OCI-M2 (cell line): ENCODE measurements around the gene PURA.

Experiments used
- DNase-seq: peaks from one replicate; lab custom pipeline; 2025; ENCODE audit not compliant: unreplicated experiment; lab: John Stamatoyannopoulos, UW

The PURA gene

DNA sequence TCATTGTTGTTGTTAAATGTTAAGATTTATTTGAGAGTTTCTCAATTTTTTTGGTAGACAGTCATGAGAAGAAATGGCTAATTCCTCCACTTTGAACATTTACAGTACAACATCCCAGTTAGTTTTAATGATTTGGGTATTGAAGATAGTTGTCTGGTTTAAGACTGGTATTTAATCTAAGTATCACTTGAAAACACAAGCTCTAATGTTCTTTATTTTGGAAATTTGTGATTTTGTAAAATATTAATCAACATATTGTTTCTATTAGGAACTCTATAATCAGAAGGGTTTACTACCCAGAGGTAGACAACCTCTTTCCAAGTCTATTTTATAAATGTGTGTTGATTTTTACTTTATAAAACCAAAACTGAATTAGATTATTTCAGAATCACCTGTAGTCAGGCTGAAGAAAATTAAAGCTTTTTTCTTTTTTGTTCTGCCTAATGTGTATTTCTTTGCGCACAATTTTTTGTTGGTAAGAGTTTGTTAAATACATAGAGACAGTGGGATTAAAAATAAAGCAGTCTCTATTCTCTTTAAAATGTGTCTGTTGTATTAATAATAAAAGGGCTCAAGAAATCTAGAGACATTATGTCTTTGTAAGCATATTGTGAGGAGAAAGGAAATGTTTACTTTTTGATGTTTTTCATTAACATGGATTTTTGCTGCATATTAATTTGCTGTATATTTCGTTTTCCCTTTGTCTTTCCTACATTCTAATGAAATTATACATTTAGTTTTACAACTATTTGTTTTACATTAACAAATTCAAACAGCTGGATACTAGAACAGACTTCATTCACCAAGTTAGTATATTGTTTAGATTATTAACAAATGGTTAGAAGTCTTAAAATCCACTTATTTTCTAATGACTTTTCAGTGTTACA, 3.9 kb upstream of the PURA start:
- no peak for DNase-seq

DNA sequence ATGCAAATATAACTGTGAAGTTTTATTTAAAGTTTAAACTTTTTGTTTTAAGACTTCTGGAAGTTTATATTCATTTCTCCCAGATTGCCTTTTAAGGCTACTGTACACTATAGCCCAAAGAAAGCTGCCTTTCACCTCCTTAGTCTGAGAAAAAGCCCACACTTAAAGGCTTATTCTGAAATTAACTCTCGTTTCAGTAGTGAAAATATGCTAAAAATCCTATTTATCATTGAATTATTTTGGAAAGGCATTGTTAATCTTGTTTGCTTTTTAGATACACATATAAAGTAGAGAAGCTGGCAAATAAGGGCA, 3.3 kb upstream of the PURA start:
- DNase-seq, result no peak

DNA sequence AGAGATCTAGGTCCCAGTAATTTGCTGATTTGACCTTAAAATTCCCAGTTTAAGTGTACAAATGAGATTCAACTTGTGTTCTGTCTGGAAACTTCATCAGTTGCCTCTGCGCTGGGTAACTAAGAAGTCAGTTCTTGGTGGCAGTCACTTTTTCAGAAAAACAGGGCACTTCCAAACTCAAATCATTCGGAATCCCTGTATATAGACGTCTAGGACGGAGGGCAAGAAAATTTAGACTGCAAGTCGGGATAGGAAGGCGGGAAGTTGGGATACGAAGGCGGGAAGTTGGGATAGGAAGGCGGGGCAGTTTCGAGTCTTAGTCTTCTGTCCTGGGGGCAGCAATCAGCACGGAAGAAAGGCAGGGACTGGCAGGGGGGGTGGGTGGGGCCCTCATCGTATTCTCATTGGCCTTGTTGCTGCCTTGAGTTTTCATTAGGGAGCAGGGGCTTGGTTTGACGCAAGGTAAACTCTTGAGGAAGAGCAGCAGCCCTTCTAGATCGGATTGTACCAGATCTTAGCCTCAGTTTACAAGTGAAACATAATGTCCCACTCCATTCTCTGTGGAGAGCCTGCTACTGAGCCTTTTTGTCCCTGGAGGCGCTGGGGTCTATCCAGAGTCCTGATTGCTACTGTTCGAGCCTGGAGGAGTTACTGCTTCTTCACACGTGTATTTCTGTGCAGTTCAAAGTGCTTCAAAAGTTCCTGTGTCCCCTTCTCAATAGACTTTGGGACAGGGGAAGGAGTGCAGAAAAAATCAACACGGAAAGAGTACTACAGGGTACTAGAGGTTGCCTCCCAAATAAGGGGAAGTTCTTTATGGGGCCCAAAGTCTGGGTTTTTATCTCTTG, 2.7 kb upstream of the PURA start:
- DNase-seq, result no peak

DNA sequence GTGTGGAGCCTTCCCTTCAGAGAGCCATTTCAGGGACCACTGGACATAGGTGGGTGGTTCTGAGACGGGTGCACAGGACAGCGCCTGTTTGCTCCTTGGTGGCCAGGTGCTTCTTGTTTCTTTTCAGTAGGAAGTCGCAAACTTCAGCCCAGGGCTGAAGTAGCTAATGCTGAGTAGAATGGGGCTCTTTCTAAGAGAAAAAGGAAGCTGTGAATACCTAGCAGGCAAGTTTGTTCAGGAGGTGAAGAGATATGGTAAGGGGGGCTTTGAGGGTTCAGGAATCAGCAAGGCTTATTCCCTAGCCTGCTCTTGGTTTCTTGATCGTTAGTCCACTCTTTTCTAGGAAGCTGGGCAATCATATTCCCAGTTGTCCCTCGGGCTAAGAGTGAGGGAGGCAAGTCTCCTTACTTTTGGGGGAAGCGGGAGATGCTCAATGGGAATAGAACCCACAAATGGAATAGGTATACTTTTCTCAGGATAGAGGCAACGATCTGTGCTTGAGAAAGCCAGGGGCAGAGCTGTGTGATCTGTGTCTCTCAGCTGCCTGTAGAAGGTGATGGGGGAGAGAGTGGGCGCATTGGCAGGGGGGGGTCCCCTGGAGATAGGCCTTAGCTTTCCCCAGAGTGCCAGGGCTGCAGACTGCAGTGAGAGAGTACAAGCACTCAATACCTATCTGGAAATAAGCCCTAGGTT, 1.9 kb upstream of the PURA start:
- DNase-seq, result no peak

DNA sequence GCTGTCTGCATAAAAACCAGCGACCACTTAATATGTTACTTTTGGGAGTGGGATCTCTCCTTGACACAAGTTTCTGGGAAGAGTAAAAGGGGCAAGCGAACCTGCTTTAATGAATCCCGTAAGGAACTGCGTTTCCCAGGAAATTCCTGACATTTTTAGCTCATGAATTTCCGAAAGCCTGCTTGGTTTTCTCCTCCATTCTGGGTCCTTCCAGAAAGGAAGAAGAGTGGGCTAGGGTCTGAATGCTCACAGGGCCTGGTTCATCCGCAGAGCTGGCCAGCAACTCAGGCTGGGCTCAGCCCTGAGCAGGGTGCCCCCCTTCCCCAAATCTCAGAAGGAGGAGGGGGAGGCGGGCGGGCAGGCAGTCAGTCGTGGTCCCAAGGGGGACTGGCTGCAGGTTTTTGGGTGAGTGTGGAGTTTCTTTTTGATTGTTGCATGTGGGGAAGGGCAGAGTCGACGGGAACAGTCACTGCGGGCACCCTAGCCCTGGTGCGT, 1.2 kb upstream of the PURA start:
- no peak for DNase-seq

DNA sequence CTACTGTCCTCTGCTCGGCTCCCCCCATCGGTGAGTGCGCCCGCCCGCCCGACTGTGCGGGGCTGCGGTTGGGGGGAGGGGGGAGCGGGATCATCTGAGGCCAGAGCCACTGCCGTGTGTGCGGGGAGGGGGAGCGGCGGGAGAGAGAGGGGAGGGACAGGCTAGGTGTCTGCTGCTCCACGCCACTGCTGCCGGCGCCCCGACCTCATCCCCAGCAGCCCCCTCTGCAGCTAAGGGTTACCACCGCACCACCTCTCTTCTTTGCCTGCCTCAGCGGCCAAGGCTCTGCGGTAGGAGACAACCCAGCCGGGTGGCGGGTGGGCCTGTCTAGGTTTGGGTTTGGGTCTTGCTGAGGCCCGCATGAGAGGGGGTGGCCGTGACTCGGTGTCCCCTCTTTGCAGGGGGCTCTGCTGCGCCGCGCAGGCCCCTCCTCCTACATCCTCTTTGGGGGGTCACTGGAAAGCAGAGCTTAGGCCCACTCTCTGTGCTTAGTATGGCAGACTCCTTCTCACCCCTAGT, 670 bp upstream of the PURA start:
- no peak for DNase-seq

DNA sequence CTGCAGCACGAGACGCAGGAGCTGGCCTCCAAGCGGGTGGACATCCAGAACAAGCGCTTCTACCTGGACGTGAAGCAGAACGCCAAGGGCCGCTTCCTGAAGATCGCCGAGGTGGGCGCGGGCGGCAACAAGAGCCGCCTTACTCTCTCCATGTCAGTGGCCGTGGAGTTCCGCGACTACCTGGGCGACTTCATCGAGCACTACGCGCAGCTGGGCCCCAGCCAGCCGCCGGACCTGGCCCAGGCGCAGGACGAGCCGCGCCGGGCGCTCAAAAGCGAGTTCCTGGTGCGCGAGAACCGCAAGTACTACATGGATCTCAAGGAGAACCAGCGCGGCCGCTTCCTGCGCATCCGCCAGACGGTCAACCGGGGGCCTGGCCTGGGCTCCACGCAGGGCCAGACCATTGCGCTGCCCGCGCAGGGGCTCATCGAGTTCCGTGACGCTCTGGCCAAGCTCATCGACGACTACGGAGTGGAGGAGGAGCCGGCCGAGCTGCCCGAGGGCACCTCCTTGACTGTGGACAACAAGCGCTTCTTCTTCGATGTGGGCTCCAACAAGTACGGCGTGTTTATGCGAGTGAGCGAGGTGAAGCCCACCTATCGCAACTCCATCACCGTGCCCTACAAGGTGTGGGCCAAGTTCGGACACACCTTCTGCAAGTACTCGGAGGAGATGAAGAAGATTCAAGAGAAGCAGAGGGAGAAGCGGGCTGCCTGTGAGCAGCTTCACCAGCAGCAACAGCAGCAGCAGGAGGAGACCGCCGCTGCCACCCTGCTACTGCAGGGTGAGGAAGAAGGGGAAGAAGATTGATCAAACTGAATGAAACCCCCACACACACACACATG, 654 bp downstream of the PURA start:
- DNase-seq, result no peak

DNA sequence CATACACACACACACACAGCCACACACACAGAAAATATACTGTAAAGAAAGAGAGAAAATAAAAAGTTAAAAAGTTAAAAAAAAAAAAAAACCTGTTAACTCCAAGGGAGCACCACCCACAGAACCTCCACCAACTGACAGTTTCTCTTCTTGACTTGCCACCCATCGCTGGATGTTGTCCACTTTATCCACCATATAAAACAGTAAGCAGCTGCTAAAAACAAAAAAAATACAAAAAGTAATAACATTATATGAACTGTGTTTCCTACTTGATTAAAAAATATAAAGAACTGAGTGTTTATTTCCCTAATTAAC, 1.2 kb downstream of the PURA start:
- DNase-seq, result no peak

DNA sequence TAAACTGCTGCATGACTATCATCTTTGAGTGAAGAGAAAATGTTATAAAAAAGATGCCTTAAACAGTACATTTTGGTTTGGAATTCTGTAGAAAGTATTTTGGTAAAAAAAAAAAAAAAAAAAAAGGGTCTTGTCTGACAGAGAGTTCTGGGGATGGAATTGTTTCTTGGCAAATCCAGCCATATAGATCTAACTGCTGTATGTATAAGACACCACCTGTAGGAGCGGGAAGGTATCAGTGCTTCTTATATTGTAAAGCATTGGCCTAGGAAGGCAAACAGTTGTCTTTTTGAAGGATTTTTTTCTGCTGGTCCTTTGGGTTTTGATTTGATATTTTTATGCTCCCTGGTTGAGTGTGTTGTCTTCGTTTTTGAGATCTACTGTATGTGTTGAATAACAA, 2.8 kb downstream of the PURA start:
- DNase-seq, result no peak

DNA sequence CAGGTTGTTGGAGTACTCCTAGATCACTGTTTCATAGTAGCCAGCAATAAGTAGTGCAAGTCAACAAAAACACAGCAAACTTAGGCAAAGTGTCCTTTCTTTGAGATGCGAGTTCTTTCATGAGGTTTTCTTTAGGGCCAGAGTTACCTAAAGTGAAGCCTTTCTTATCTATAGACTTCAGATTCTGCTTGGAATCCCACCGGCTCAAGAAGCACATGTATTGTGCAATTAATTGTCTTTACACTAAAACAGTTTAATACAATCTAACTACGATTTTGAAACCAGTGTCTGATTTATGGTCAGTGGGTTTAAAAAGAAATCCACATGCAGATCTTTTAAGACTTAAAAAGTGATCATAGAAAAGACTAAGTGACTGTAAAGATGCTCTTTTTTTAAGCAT, 3.6 kb downstream of the PURA start:
- DNase-seq, result no peak

DNA sequence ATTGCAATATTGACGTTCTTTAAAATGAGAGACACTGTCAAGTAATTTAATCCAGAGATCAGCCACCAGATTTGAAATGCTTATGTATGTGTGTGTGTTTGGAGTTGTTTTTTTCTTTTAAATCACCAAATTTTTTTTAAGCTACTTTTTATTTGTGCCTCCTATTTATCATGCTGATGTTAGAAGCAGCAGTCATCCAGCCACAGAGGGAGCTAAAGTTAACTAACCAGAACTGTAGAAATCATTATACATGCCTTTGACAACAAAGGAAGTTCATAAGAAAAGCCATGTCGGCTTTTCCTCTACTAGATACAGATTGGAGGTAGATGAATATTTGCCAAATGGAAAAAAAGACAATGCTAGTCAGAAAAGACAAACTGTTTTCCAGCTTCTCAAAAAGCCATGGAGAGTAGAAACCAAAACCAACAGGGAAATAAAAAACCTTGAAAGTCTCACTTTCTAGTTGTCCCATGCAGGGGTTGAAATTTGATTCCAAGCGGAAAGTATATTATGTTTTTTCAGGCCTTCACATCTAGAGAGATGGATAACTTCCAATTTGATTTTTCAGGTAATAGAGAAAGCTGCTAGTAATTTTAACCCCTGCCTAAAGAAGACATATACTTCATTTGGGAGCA, 4.5 kb downstream of the PURA start:
- no peak for DNase-seq

DNA sequence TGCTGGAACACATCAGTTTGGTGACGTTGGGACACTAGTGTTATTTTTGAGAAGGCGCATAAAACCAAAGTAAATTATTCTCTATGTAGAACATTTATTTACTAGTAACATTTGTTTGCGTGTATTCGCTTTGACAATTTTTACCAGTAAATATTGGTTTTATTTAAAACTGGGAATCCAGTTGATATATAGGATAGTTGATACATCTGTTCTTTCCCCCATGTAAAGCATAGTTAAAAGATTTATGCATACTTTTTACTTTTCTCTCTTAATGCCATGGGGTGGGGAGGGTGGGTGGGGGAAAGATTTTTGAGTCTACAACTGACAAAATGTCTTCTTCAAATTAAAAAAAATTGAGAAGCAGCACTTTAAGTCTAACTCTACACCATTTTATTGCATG, 11.7 kb downstream of the PURA start, which contains the start of gene IGIP:
IGIP (plus strand) TSS at position 301 of the 400 bp plus-strand sequence. CDS start 2,540 bp downstream, outside the sequence.
- no peak for DNase-seq

DNA sequence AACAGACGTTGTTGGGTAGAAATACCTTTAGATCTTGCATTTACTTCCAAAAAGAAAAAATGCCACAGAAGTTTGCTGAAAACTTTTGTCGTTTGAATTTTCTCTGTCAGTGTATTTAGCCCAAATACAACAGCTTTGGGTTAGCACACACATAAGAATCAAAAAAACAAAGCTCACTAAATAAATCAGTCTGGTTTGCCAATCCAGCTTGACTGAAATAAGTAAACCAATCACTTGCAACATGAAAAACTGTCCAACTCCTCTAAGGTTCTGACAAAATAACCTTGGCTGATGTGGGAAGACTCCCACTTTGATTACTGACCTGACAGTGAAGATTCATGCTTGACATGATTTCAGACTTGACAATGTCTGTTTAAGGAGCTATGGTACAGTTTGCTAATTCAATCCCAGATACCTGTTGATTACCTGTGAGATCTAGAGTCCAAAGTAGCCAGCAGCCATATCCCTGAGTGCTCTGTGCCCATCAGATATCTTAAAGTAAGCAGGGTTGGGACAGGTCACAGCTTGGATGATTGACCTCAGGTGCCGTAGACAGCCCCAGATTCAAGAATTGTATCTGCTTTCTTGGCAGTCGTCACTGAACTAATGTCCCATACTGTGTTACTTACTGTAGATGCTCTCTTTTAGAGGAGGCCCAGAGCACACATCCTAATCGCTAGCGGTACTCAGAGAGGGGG, 12.6 kb downstream of the PURA start:
- DNase-seq, result no peak

DNA sequence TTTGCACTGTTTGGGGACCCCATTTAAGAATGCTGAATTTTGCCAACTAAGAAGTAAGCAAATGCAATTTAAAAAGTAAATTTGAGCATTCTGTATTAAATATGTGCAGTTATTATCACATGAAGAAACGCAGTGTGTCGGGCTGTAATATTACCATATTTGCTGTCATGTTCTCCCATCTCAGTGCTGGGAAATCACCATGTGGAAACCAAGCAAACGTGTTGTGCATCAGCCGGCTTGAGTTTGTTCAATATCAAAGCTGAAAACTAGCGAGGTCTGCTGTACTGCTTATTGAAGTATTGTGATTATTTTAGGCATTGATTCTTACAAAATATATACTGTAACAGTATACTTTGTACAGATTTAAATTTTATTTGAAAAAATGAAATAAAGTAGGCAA, 14.5 kb downstream of the PURA start:
- DNase-seq, result no peak

DNA sequence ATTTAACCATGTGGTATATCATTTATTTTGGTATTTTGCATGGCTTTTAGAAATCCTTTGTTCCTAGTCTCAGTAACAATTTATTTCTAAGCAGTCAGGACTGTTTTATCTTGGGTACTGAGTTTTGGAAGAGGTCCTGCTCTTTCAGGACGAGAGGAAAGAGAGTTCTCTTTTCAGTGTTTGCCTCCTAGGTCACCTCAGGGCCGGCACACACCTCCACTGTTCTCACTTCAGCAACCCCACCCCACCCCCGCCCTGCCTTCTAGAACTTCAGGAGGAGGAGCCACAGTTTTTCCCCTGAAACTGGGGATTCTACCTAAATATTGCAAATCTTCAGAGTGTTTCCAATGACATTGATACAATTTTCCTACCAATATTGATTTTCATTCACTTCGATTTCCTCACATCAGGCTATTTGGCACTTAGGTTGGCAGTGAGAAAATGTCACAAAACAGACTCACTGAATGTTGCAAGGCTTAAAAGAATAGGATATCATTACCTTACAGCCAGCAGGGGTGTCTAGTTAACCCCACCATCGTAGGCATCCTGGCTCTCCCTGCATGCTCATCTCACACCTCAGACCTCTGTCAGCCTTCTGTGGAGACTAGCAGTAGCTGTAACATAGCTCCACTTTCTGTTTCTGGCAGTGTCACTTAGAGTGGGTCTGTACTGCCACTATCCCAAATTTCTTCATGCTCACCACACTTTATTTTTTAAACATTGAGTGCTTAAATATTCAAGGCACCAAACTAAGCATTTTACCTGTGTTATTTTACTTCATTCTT, 17.2 kb downstream of the PURA start:
- no peak for DNase-seq

DNA sequence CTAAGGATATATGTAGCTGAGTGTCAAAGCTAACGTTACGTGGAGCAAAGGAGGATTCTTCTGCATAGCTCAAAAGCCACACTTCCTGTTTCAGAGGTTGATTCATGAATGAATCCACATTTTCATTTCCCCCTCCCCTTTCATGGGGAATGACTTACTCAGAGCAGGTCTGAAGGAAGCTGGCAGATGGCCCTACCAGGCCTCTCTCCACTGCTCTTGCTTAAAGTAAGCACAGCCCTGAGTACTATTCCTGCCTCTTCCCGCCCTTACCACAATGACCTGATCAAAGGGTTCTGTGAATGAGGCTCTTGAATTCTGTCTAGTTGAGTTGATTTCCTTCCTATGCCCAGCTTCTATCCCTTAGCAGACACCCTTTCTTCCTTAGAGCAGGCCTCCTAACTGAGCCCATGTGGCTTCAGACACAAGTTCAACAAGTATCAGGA, 18.1 kb downstream of the PURA start:
- no peak for DNase-seq

DNA sequence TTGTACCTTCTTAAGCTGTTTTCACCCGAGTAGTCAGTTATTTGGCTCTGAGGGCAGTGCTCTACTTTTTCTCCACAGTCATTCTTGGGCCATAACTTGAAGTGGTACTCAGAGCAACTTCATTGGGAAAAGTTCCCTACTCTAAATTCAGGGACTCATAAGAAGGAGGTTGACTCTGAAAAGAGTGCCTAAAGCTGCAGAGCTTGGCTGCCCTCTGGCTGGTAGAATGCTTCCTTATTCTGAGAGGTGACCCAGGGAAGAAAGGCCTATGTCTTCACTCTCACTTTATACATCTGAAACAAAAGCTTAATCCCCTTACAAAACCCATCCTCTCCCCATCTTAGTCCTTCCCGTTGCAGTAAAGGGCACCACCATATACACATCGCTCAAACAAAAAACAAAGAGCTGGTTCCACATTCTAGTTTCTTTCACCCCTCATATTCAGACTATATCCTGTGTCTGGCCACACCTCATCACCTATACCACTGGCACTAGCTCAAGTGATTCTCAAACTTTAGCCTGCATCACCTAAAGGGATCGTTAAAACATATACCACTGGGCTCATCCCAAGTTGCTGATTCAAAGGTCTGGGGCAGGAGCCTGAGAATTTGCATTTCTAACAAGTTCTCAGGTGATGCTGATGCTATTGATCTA, 19.7 kb downstream of the PURA start:
- DNase-seq, result no peak

DNA sequence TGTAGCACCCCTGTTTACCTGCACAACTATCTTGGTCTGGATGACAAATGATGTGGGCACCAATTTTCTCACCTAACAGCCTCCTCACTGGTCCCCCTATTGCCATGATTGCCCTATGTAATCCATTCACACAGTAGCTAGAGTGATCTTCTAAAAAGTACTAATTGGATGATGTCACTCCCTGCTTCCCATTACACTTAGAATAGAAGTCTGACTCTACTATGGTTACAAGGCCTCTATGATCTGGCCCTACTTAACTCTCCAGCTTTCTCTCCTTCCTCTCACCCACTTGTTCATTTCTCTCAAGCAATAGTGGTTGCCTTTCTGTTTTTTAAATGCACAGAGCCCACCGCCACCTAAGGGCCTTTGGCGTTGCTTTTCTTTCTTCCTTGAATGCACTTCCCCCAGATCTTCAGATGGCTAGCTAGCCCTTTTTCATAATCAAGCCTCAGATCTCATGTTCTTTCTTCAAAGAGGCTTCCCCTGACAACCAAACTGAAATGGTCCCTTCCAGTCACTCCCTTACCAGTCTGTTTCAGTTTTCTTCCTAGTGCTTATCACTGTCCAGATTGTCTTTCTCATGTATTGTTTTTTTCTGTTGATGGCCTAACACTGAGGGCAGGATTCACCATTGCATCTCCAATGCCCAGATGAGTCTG, 20.5 kb downstream of the PURA start:
- DNase-seq, result no peak
